ENCODE results near the gene PRKAG2.

GRCh38 chr7:151694441-151694827 lies 182.5 kb downstream of the PRKAG2 start:
- TF ChIP-seq POLR2A (IDR thresholded peaks at IDR 0.05) = no peak
- TF ChIP-seq, protein P1, sequence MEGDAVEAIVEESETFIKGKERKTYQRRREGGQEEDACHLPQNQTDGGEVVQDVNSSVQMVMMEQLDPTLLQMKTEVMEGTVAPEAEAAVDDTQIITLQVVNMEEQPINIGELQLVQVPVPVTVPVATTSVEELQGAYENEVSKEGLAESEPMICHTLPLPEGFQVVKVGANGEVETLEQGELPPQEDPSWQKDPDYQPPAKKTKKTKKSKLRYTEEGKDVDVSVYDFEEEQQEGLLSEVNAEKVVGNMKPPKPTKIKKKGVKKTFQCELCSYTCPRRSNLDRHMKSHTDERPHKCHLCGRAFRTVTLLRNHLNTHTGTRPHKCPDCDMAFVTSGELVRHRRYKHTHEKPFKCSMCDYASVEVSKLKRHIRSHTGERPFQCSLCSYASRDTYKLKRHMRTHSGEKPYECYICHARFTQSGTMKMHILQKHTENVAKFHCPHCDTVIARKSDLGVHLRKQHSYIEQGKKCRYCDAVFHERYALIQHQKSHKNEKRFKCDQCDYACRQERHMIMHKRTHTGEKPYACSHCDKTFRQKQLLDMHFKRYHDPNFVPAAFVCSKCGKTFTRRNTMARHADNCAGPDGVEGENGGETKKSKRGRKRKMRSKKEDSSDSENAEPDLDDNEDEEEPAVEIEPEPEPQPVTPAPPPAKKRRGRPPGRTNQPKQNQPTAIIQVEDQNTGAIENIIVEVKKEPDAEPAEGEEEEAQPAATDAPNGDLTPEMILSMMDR (IDR thresholded peaks at IDR 0.05) = no peak

All from thyroid gland (tissue), 4 donors.